Activated B cell treated with CpG ODN at 0.5 μM for 24 hours (primary cell): Measurements from ENCODE around the gene MINDY4. TPM values are rescaled to one million over a fixed set of nuclear protein-coding genes. Genes with fewer than 3 reads are reported as not detected.

Source experiments
- ATAC-seq: fragments of 200-7000 bp; cut with Tn5 transposase; one replicate; pipeline ENCODE4 v1.10.0; 2021; ENCODE audit warnings: low read depth, mild to moderate bottlenecking, moderate library complexity
- CTCF ChIA-PET: fragments of 350-600 bp; sonication (Branson Sonifier 250); formaldehyde crosslinking; loops from one replicate; lab custom pipeline; 2021; ENCODE audit warnings: antibody characterized with exemption; lab: Charles Lee
- POLR2A ChIA-PET: fragments of 350-600 bp; sonication (Branson Sonifier 250); formaldehyde crosslinking; loops from one replicate; lab custom pipeline; 2021; ENCODE audit warnings: antibody characterized with exemption; lab: Charles Lee
- DNase-seq: peaks from one replicate; pipeline ENCODE4 v3.0.0; 2022
- H3K27ac Mint-ChIP-seq: one replicate; pipeline ENCODE4 v1.8.0; 2020; ENCODE audit warnings: mixed read lengths
- H3K27me3 Mint-ChIP-seq: one replicate; pipeline ENCODE4 v1.8.0; 2021; ENCODE audit warnings: mixed read lengths
- H3K36me3 Mint-ChIP-seq: one replicate; pipeline ENCODE4 v1.8.0; 2021; ENCODE audit warnings: low read depth, mixed read lengths
- H3K4me1 Mint-ChIP-seq: one replicate; pipeline ENCODE4 v1.8.0; 2021; ENCODE audit warnings: mixed read lengths
- H3K4me3 Mint-ChIP-seq: one replicate; pipeline ENCODE4 v1.8.0; 2020; ENCODE audit warnings: mild to moderate bottlenecking, mixed read lengths
- H3K9me3 Mint-ChIP-seq: one replicate; pipeline ENCODE4 v1.8.0; 2020; ENCODE audit warnings: mixed read lengths
- intact Hi-C: fragments of 100-400 bp; cut with micrococcal nuclease; formaldehyde crosslinking; loops from one replicate; pipeline ENCODE4 v1.15.1; 2024
- total RNA-seq: library from RNA; stranded (reverse); gene quantifications from 2 replicates; pipeline ENCODE4 v1.2.3, GENCODE V29; 2022
- TF ChIP-seq, protein P1 (sequence below): fragments of 200-600 bp; IDR thresholded peaks from one replicate; pipeline ENCODE4 v1.8.0; 2022; ENCODE audit warnings: antibody characterized with exemption, mild to moderate bottlenecking

MINDY4 gene
- total RNA-seq, 1 donor from 2014 or later, result 1.2 TPM

DNA sequence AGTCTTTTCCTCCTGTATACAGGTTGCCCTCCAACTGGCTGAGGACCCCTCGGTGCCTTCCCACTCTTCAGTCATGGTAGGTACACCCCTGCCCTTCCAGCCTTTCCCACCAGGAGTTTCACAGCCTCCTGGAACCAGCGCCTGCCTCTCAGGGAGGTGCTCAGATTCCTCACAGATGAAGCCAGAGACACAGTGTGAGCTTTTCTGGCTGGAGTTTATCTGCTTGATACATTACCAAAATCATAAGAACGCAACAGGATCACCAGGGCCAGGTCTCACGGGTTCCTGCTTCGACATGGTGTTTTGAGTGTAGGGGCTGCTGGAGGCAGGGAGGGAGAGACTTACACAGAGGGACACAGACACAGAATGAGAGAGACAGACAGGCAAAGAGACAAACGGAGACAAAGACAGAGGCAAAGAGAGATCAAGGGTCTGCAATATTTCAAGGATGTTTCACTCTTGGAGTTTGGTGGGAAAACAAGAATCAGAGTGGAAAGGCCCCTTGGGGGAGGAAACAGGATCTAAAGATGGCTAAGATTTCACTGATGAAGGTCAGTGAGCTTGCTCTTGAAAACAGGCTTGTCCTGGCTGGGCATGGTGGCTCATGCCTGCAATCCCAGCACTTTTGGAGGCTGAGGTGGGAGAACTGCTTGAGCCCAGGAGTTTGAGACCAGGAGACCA, 25.8 kb upstream of the MINDY4 start:
- TF ChIP-seq, protein P1, sequence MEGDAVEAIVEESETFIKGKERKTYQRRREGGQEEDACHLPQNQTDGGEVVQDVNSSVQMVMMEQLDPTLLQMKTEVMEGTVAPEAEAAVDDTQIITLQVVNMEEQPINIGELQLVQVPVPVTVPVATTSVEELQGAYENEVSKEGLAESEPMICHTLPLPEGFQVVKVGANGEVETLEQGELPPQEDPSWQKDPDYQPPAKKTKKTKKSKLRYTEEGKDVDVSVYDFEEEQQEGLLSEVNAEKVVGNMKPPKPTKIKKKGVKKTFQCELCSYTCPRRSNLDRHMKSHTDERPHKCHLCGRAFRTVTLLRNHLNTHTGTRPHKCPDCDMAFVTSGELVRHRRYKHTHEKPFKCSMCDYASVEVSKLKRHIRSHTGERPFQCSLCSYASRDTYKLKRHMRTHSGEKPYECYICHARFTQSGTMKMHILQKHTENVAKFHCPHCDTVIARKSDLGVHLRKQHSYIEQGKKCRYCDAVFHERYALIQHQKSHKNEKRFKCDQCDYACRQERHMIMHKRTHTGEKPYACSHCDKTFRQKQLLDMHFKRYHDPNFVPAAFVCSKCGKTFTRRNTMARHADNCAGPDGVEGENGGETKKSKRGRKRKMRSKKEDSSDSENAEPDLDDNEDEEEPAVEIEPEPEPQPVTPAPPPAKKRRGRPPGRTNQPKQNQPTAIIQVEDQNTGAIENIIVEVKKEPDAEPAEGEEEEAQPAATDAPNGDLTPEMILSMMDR, result no peak
- DNase-seq (no peak), ATAC-seq (no peak)
- Mint-ChIP-seq H3K27ac (no peak overlapping the region), H3K4me3 (no peak overlapping the region), H3K4me1 (no peaks in the 10 kb centered on the region), H3K36me3 (no peaks in the 10 kb centered on the region), H3K27me3 (peaks cover 4% of the 10 kb centered on the region), H3K9me3 (peaks cover 1% of the 10 kb centered on the region)
- intact Hi-C loops, result no loop called here
- ChIA-PET CTCF (interaction anchor here (1.3 kb wide), 1 partner anchor 18 kb away, joined by 3 read pairs; no protein-coding TSS in a partner anchor), POLR2A (no interaction called here)

DNA sequence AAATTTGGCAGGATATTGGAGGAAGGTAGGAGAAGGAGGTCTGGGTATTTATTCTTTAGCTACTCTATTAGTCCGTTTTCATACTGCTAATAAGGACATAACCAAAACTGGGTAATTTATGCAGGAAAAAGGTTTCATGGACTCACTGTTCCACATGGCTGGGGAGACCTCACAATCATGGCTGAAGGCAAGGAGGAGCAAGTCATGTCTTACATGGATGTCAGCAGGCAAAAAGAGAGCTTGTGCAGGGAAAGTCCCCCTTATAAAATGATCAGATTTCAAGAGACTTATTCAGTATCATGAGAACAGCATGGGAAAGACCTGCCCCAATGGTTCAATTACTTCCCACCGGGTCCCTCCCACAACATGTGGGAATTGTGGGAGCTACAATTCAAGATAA, 21.2 kb upstream of the MINDY4 start:
- intact Hi-C loops, result no loop called here
- no peak for DNase-seq
- Mint-ChIP-seq H3K9me3 (peaks cover 2% of the 10 kb centered on the region), H3K4me3 (no peak overlapping the region), H3K27ac (no peak overlapping the region), H3K27me3 (peaks cover 2% of the 10 kb centered on the region), H3K36me3 (no peaks in the 10 kb centered on the region), H3K4me1 (no peaks in the 10 kb centered on the region)
- CTCF ChIA-PET, result no interaction called here
- ATAC-seq, result no peak
- POLR2A ChIA-PET, result no interaction called here
- TF ChIP-seq, protein P1, result no peak

DNA sequence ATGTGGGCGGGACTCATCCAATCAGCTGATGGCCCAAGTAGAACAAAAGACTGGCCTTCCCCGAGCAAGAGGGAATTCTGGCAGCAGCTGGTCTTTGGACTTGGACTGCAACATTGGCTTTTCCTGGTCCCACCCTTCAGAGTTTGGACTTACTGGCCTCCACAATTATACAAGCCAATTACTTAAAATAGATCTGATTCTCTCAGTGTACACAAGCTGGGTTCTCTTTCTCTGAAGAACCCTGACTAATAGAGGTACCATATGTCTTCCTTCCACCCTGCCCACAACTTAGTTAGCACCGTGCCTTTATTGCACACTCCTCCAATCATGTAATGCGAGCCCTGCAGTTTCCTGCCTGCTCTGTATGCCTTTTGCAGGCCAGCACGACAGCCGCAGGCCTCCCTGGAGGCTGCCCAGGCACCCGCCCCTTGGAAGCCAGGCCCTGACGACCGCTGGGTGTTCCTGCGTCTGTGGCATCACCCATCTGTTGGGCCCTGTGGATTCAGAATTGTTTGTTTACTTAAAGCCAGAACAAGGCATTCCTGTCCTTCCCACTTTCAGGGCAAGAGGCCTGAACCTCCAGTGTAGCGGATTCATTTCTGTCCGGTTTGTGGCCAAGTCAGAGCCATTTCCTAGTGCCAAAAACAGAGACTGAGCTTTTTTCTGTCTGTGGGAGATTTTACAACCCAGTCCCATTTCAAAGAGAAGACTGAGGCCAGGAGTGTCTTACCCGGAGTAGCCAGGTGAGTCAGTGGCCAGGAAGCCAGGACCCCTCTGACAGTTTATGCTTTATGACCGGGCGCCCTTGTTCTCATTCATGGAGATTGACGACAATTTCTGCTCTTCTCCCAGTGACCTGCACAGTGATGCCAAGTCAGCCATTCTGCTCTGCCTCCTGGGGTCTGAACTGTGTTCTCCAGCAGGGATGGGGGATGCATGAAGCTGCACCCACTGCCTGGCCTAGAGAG, 20.2 kb upstream of the MINDY4 start:
- CTCF ChIA-PET, result no interaction called here
- DNase-seq (no peak), ATAC-seq (no peak)
- Mint-ChIP-seq H3K4me3 (no peak overlapping the region), H3K36me3 (no peaks in the 10 kb centered on the region), H3K4me1 (no peaks in the 10 kb centered on the region), H3K9me3 (peaks cover 2% of the 10 kb centered on the region), H3K27ac (no peak overlapping the region), H3K27me3 (peaks cover 2% of the 10 kb centered on the region)
- POLR2A ChIA-PET, result no interaction called here
- TF ChIP-seq, protein P1, result no peak
- intact Hi-C loops, result no loop called here

DNA sequence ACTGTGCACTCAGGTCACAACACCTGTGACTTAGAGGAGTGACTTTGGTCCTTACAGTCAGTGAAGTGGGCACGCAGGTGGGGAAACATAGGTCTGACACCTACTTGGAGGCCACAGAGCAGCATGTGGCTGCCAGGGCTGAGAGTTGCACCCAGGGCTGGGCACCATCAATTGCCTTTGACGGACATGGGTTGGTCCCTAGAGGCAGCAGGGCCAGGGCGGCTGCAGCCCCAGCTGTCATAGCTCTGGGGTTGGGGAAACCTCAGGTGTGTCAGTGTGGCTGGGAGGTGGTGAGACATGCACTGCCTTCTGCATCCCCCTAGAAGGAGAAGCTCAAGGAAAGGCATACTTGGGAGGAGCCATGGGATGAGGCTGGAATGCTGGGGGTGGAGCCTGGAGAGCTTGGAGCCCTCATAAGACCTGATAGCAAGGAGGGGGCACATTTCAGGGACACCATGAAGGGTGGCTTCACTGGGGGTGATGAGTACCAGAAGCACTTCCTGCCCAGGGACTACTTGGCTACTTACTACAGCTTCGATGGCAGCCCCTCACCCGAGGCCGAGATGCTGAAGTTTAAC, 19.4 kb upstream of the MINDY4 start, which contains the start of gene INMT:
TSS of gene INMT (plus strand) at position 440 of the 578 bp plus-strand sequence. CDS start at position 456, 16 bp downstream.
- TF ChIP-seq, protein P1, result no peak
- no peak for ATAC-seq
- intact Hi-C loops, result no loop called here

More for the DNA sequence above, 19.4 kb upstream of the MINDY4 start, which contains the start of gene INMT:
- Mint-ChIP-seq H3K9me3 (peaks cover 2% of the 10 kb centered on the region), H3K27me3 (peaks cover 2% of the 10 kb centered on the region), H3K4me1 (no peaks in the 10 kb centered on the region), H3K27ac (no peak within 1 kb of the TSS), H3K4me3 (no peak within 1 kb of the TSS), H3K36me3 (no peaks in the 10 kb centered on the region)
- POLR2A ChIA-PET, result no interaction called here
- DNase-seq, result no peak
- CTCF ChIA-PET, result no interaction called here
